Natural killer cell (primary cell): ENCODE measurements around the gene ADCY9. TPM values are rescaled to one million over a fixed set of nuclear protein-coding genes. Genes with fewer than 3 reads are reported as not detected.

Source experiments
- ATAC-seq, 3 donors: fragments of 150-1000 bp in 2 of 3; fragments of 200-7000 bp in 1 of 3; cut with Tn5 transposase; 1 replicate in 1 of 3; 2 replicates in 2 of 3; pipeline ENCODE4 v1.10.0; 2021; ENCODE audit warnings: mild to moderate bottlenecking in 2 of 3, moderate library complexity in 2 of 3
- DNase-seq, 2 donors: peaks; one replicate each; pipeline versions ENCODE4 v3.0.0 to v3.0.0-alpha.2; 2013 to 2021; ENCODE audit warnings: mixed read lengths in 1 of 2
- H3K27ac ChIP-seq: one replicate; pipeline ENCODE4 v1.5.1; 2013; ENCODE audit warnings: mild to moderate bottlenecking, low read length
- H3K27me3 ChIP-seq: one replicate; pipeline ENCODE4 v1.6.1; 2013; ENCODE audit warnings: low read length; ENCODE audit not compliant: control insufficient read depth, insufficient read depth
- H3K36me3 ChIP-seq: one replicate; pipeline ENCODE4 v1.6.1; 2013; ENCODE audit warnings: low read length; ENCODE audit not compliant: control insufficient read depth, insufficient read depth
- H3K4me1 ChIP-seq: one replicate; pipeline ENCODE4 v1.6.1; 2013; ENCODE audit warnings: low read length; ENCODE audit not compliant: control insufficient read depth, insufficient read depth
- H3K4me3 ChIP-seq: one replicate; pipeline ENCODE4 v1.5.1; 2013; ENCODE audit warnings: low read length
- H3K9me3 ChIP-seq: one replicate; pipeline ENCODE4 v1.6.1; 2013; ENCODE audit warnings: low read length; ENCODE audit not compliant: control insufficient read depth, insufficient read depth
- H3K27ac Mint-ChIP-seq, 2 donors: one replicate each; pipeline ENCODE4 v1.8.0; 2022; ENCODE audit warnings: mild to moderate bottlenecking in 2 of 2, mixed read lengths in 2 of 2, moderate library complexity in 1 of 2
- H3K27me3 Mint-ChIP-seq, 2 donors: one replicate each; pipeline ENCODE4 v1.8.0; 2022; ENCODE audit warnings: low read depth in 2 of 2, mixed read lengths in 2 of 2
- H3K36me3 Mint-ChIP-seq: one replicate; pipeline ENCODE4 v1.8.0; 2022; ENCODE audit warnings: mixed read lengths
- H3K4me1 Mint-ChIP-seq, 2 donors: one replicate each; pipeline ENCODE4 v1.8.0; 2022; ENCODE audit warnings: mixed read lengths in 2 of 2
- H3K4me3 Mint-ChIP-seq: one replicate; pipeline ENCODE4 v1.8.0; 2022; ENCODE audit warnings: mild to moderate bottlenecking, moderate library complexity, mixed read lengths
- H3K9me3 Mint-ChIP-seq, 2 donors: one replicate each; pipeline ENCODE4 v1.8.0; 2022; ENCODE audit warnings: mixed read lengths in 2 of 2
- WGBS: methylation state at CpG from one replicate; pipeline ENCODE4 v1.1.7; 2013; ENCODE audit warnings: missing lambda C conversion rate; ENCODE audit not compliant: insufficient coverage; 5-methylcytosine and 5-hydroxymethylcytosine counted together
- intact Hi-C: fragments of 100-400 bp; cut with micrococcal nuclease; formaldehyde crosslinking; loops from one replicate; pipeline ENCODE4 v1.14.2; 2022
- total RNA-seq, 4 donors: library from RNA; stranded (reverse); fragments of 120-200 nt in 1 of 4; gene quantifications; one replicate each; pipeline versions ENCODE4 v1.2.3 to v1.2.4, GENCODE V29; 2013 to 2022
- TF ChIP-seq, protein P1 (sequence below): fragments of 200-600 bp; IDR thresholded peaks from one replicate; pipeline ENCODE4 v1.8.0; 2022; ENCODE audit warnings: antibody characterized with exemption

Gene ADCY9
- total RNA-seq, 3 donors from 2014 or later (not counting 1 experiment from before 2014, with no cell fraction given): 28.0 to 52.4 (median 38.3) TPM

DNA sequence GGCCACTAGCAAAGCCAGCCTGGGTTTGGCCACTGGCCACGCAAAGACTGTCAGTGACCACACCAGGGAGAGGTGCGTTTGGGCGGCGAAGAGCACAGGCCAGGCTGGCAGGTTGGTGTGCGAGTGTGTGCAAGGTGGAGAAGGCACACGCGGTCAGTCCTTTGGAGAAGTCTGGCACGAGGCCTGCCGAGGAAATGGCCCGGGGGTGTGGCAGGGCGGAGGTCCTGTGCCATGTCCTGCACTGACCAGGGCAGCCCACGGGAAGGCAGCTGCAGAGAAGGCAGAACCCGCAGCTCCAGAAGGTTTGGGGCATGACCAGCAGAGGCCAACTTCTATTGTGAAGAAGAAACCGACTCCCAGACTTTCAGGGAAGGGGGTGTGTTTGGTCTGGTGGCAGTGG, 90.8 kb downstream of the ADCY9 start:
- H3K27me3 ChIP-seq: no peaks in the 10 kb centered on the region
- WGBS: 96% methylated on average over 14 of the region's 14 CpGs
- no peaks in the 10 kb centered on the region for H3K9me3 ChIP-seq
- H3K4me1 ChIP-seq: peaks cover 25% of the 10 kb centered on the region
- TF ChIP-seq, protein P1, sequence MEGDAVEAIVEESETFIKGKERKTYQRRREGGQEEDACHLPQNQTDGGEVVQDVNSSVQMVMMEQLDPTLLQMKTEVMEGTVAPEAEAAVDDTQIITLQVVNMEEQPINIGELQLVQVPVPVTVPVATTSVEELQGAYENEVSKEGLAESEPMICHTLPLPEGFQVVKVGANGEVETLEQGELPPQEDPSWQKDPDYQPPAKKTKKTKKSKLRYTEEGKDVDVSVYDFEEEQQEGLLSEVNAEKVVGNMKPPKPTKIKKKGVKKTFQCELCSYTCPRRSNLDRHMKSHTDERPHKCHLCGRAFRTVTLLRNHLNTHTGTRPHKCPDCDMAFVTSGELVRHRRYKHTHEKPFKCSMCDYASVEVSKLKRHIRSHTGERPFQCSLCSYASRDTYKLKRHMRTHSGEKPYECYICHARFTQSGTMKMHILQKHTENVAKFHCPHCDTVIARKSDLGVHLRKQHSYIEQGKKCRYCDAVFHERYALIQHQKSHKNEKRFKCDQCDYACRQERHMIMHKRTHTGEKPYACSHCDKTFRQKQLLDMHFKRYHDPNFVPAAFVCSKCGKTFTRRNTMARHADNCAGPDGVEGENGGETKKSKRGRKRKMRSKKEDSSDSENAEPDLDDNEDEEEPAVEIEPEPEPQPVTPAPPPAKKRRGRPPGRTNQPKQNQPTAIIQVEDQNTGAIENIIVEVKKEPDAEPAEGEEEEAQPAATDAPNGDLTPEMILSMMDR: no peak
- Mint-ChIP-seq H3K4me3 (no peak overlapping the region), H3K27me3 (no peaks in the 10 kb centered on the region), H3K27ac (peak overlapping the region; percentile 9 to 65), H3K4me1 (peaks cover 32 to 37% of the 10 kb centered on the region in 2 donors), H3K36me3 (no peaks in the 10 kb centered on the region), H3K9me3 (no peaks in the 10 kb centered on the region)
- H3K4me3 ChIP-seq: no peak overlapping the region
- no peak for DNase-seq
- no peak overlapping the region for H3K27ac ChIP-seq
- ATAC-seq: no peak
- intact Hi-C loops: no loop called here
- no peaks in the 10 kb centered on the region for H3K36me3 ChIP-seq

DNA sequence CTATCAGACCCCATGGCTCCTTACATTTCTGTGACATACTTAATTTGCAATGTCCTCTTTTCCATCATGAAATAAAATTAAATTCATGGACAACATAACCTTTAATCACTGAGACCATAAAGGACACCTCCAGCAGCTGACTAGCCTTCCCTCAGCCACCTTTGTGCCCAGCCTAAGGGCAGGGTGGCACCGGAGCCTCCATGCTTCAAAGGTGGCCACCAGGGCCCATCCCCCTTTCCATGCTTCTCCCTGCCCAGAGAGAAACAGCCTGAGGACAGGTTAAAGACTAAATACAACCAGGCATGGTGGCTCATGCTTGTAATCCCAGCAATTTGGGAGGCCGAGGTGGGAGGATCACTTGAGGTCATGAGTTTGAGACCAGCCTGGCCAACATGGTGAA, 94.3 kb downstream of the ADCY9 start:
- WGBS: 100% methylated on average over 2 of the region's 2 CpGs
- H3K36me3 Mint-ChIP-seq: no peaks in the 10 kb centered on the region
- H3K4me3 ChIP-seq: no peak overlapping the region
- DNase-seq (no peak), ATAC-seq (no peak)
- peak overlapping the region; percentile 23 for H3K27ac ChIP-seq
- peaks cover 41 to 49% of the 10 kb centered on the region in 2 donors for H3K4me1 Mint-ChIP-seq
- H3K36me3 ChIP-seq: no peaks in the 10 kb centered on the region
- H3K27me3 Mint-ChIP-seq: no peaks in the 10 kb centered on the region
- peaks cover 45% of the 10 kb centered on the region for H3K4me1 ChIP-seq
- TF ChIP-seq, protein P1: no peak
- H3K27ac Mint-ChIP-seq: peak overlapping the region; percentile 97 to 98
- no peaks in the 10 kb centered on the region for H3K9me3 ChIP-seq
- H3K9me3 Mint-ChIP-seq: no peaks in the 10 kb centered on the region
- intact Hi-C loops: no loop called here
- no peak overlapping the region for H3K4me3 Mint-ChIP-seq
- no peaks in the 10 kb centered on the region for H3K27me3 ChIP-seq

GRCh38 chr16:4021070-4021779, 95.0 kb downstream of the ADCY9 start:
- Mint-ChIP-seq H3K27ac (peak overlapping the region; percentile 97 to 98), H3K4me3 (peak overlapping the region; percentile 67), H3K4me1 (peaks cover 48 to 56% of the 10 kb centered on the region in 2 donors), H3K9me3 (no peaks in the 10 kb centered on the region), H3K27me3 (no peaks in the 10 kb centered on the region), H3K36me3 (no peaks in the 10 kb centered on the region)
- intact Hi-C loops: no loop called here
- Histone ChIP-seq H3K4me1 (peaks cover 49% of the 10 kb centered on the region), H3K9me3 (no peaks in the 10 kb centered on the region), H3K27ac (peak overlapping the region; percentile 23), H3K27me3 (no peaks in the 10 kb centered on the region), H3K36me3 (no peaks in the 10 kb centered on the region), H3K4me3 (no peak overlapping the region)
- peak in 1 of 3 donors; percentile 33 for ATAC-seq
- DNase-seq: no peak
- WGBS: 68% methylated on average over 14 of the region's 14 CpGs
- TF ChIP-seq, protein P1: no peak
